H1 (cell line): ENCODE data around the gene MEIS3. TPM values are rescaled to one million over a fixed set of nuclear protein-coding genes. Genes with fewer than 3 reads are reported as not detected.

ENCODE experiments used
- CTCF ChIA-PET: fragments of 300-600 bp; sonication (Branson Sonifier 250); formaldehyde crosslinking; loops from one replicate; lab custom pipeline; 2021; ENCODE audit not compliant: partially characterized antibody; lab: Charles Lee
- POLR2A ChIA-PET: fragments of 300-600 bp; sonication (Branson Sonifier 250); formaldehyde crosslinking; loops from one replicate; lab custom pipeline; 2021; ENCODE audit warnings: inconsistent platforms; ENCODE audit not compliant: partially characterized antibody; lab: Charles Lee
- DNase-seq, 2 experiments: peaks; one replicate each; pipeline versions ENCODE4 v3.0.0 to v3.0.0-alpha.2; 2010 to 2022; ENCODE audit warnings: low spot score in 2 of 2, low read depth in 1 of 2, mixed read lengths in 1 of 2
- FAIRE-seq: peaks from 2 replicates; lab custom pipeline; 2011; peaks lifted over from hg19 to GRCh38; lab: Jason Lieb, UNC
- H2AFZ ChIP-seq: 2 replicates; pipeline ENCODE4 v1.8.1; 2012; ENCODE audit warnings: low read length, inconsistent platforms
- H2AK5ac ChIP-seq: 2 replicates; pipeline ENCODE4 v1.6.1; 2013; ENCODE audit warnings: low read depth, low read length
- H2BK120ac ChIP-seq: replicated peaks from 2 replicates; pipeline ENCODE3; 2013; ENCODE audit warnings: low read depth, low read length, inconsistent platforms
- H2BK12ac ChIP-seq: 2 replicates; pipeline ENCODE4 v1.6.1; 2013; ENCODE audit warnings: low read depth, low read length
- H2BK15ac ChIP-seq: 2 replicates; pipeline ENCODE4 v1.6.1; 2013; ENCODE audit warnings: low read length
- H2BK20ac ChIP-seq: 2 replicates; pipeline ENCODE4 v1.6.1; 2013; ENCODE audit warnings: low read length
- H2BK5ac ChIP-seq: 2 replicates; pipeline ENCODE4 v1.6.1; 2013; ENCODE audit warnings: low read depth, low read length
- H3K14ac ChIP-seq: 2 replicates; pipeline ENCODE4 v1.6.1; 2013; ENCODE audit warnings: inconsistent platforms; ENCODE audit not compliant: insufficient read length
- H3K18ac ChIP-seq: 2 replicates; pipeline ENCODE4 v1.6.1; 2013; ENCODE audit warnings: low read length; ENCODE audit errors: extremely low read depth
- H3K23ac ChIP-seq: 2 replicates; pipeline ENCODE4 v1.6.1; 2013; ENCODE audit warnings: inconsistent platforms; ENCODE audit not compliant: insufficient read length
- H3K23me2 ChIP-seq: 2 replicates; pipeline ENCODE4 v1.6.1; 2013; ENCODE audit warnings: low read depth, low read length
- H3K27ac ChIP-seq: 2 replicates; pipeline ENCODE4 v1.6.1; 2011; ENCODE audit warnings: low read depth, low read length, inconsistent platforms
- H3K27me3 ChIP-seq, 4 experiments: replicated peaks in 1 of 4; 1 replicate in 1 of 4; 2 replicates in 3 of 4; pipeline versions ENCODE4 v1.6.1 to v1.8.1; 2011 to 2013; ENCODE audit warnings: low read length in 3 of 4, mild to moderate bottlenecking in 3 of 4, inconsistent platforms in 2 of 4, mixed read lengths in 2 of 4, moderate library complexity in 1 of 4; ENCODE audit not compliant: control insufficient read depth in 3 of 4, insufficient read depth in 3 of 4; ENCODE audit errors: extremely low read depth in 1 of 4
- H3K36me3 ChIP-seq, 4 experiments: 2 replicates each; pipeline versions ENCODE4 v1.6.1 to v1.8.1; 2011 to 2013; ENCODE audit warnings: mild to moderate bottlenecking in 4 of 4, low read length in 3 of 4, moderate library complexity in 2 of 4, control low read depth in 1 of 4, inconsistent platforms in 1 of 4; ENCODE audit not compliant: insufficient read depth in 4 of 4, control insufficient read depth in 2 of 4
- H3K4ac ChIP-seq: replicated peaks from 2 replicates; pipeline ENCODE3; 2013; ENCODE audit warnings: low read length, low read depth, mixed read lengths, inconsistent platforms; ENCODE audit not compliant: insufficient read length
- H3K4me1 ChIP-seq, 4 experiments: replicated peaks in 1 of 4; 1 replicate in 1 of 4; 2 replicates in 3 of 4; pipeline versions ENCODE4 v1.6.1 to v1.8.1; 2011 to 2013; ENCODE audit warnings: low read length in 3 of 4, inconsistent platforms in 2 of 4, mixed read lengths in 1 of 4; ENCODE audit not compliant: insufficient read depth in 4 of 4, control insufficient read depth in 3 of 4
- H3K4me2 ChIP-seq, 2 experiments: 2 replicates each; pipeline versions ENCODE4 v1.6.1 to v1.8.1; 2011 to 2013; ENCODE audit warnings: low read depth in 2 of 2, low read length in 2 of 2, control low read depth in 1 of 2, inconsistent platforms in 1 of 2, mild to moderate bottlenecking in 1 of 2; ENCODE audit not compliant: insufficient read depth in 1 of 2
- H3K4me3 ChIP-seq, 4 experiments: fragments of 200-600, 300-600 bp in 1 of 4; sonication (generic), shearing (Covaris generic), sonication (Bioruptor Twin) in 1 of 4; 2 replicates each; pipeline versions ENCODE4 v1.5.1 to v1.8.1; 2011 to 2016; ENCODE audit warnings: low read length in 4 of 4, low read depth in 3 of 4, control low read depth in 2 of 4, inconsistent platforms in 2 of 4, mild to moderate bottlenecking in 2 of 4, mixed read lengths in 1 of 4, moderate library complexity in 1 of 4; ENCODE audit not compliant: insufficient read depth in 2 of 4; ENCODE audit errors: extremely low read depth in 1 of 4
- H3K56ac ChIP-seq: replicated peaks from 2 replicates; pipeline ENCODE3; 2013; ENCODE audit warnings: low read depth, mild to moderate bottlenecking, mixed read lengths, low read length, inconsistent platforms; ENCODE audit not compliant: insufficient read length
- H3K79me1 ChIP-seq: 2 replicates; pipeline ENCODE4 v1.6.1; 2013; ENCODE audit warnings: low read depth, low read length, control low read depth
- H3K79me2 ChIP-seq, 2 experiments: 2 replicates each; pipeline versions ENCODE4 v1.6.1 to v1.8.1; 2012 to 2013; ENCODE audit warnings: low read length in 2 of 2, mild to moderate bottlenecking in 2 of 2, inconsistent platforms in 1 of 2; ENCODE audit not compliant: insufficient read depth in 2 of 2, control insufficient read depth in 1 of 2
- H3K9ac ChIP-seq, 4 experiments: replicated peaks in 1 of 4; 1 replicate in 1 of 4; 2 replicates in 3 of 4; pipeline versions ENCODE4 v1.6.1 to v1.8.1; 2011 to 2013; ENCODE audit warnings: low read depth in 3 of 4, low read length in 3 of 4, control low read depth in 2 of 4, mild to moderate bottlenecking in 2 of 4, moderate library complexity in 2 of 4, inconsistent platforms in 1 of 4; ENCODE audit errors: extremely low read depth in 1 of 4
- H3K9me3 ChIP-seq, 2 experiments: 2 replicates each; pipeline versions ENCODE4 v1.6.1 to v1.8.1; 2012 to 2013; ENCODE audit warnings: mild to moderate bottlenecking in 2 of 2, moderate library complexity in 2 of 2, control low read depth in 1 of 2, inconsistent platforms in 1 of 2, low read depth in 1 of 2, low read length in 1 of 2, mixed read lengths in 1 of 2; ENCODE audit not compliant: insufficient read depth in 2 of 2
- H4K20me1 ChIP-seq, 2 experiments: replicated peaks in 1 of 2; 2 replicates each; pipeline versions ENCODE3 to v1.8.1; 2011 to 2013; ENCODE audit warnings: inconsistent platforms in 2 of 2, low read length in 2 of 2, mild to moderate bottlenecking in 1 of 2; ENCODE audit not compliant: insufficient read depth in 2 of 2, control insufficient read depth in 1 of 2
- H4K5ac ChIP-seq: 2 replicates; pipeline ENCODE4 v1.6.1; 2013; ENCODE audit warnings: low read length, low read depth, mixed read lengths, inconsistent platforms; ENCODE audit not compliant: insufficient read length
- H4K8ac ChIP-seq: 2 replicates; pipeline ENCODE4 v1.8.0; 2013; ENCODE audit warnings: mild to moderate bottlenecking, moderate library complexity, low read length, inconsistent platforms; ENCODE audit not compliant: insufficient read depth; ENCODE audit errors: extremely low read depth
- H4K91ac ChIP-seq: replicated peaks from 2 replicates; pipeline ENCODE3; 2013; ENCODE audit warnings: low read length, mixed read lengths, inconsistent platforms; ENCODE audit not compliant: insufficient read length
- KDM1A ChIP-seq: fragments of 200-600, 300-600 bp; sonication (generic); IDR thresholded peaks from 2 replicates; pipeline ENCODE4 v1.7.1; 2016; ENCODE audit warnings: mild to moderate bottlenecking, low read length, borderline replicate concordance
- MAFK ChIP-seq: IDR thresholded peaks from 2 replicates; pipeline ENCODE4 v1.6.1; 2012; ENCODE audit warnings: low read depth, mild to moderate bottlenecking, improper control_type of control experiment, low read length
- TAF7 ChIP-seq: optimal IDR thresholded peaks from 2 replicates; pipeline ENCODE3; 2011; ENCODE audit warnings: low read depth, mild to moderate bottlenecking, inconsistent platforms, low read length, moderate library complexity, borderline replicate concordance
- WGBS, 2 experiments: shearing (Covaris generic) in 1 of 2; methylation state at CpG; one replicate each; pipeline versions ENCODE4 v1.1.6 to v1.1.7; 2013 to 2015; ENCODE audit warnings: low lambda C conversion rate in 2 of 2, mixed read lengths in 2 of 2, inconsistent platforms in 1 of 2, low coverage in 1 of 2, missing lambda C conversion rate in 1 of 2; ENCODE audit not compliant: insufficient replicate concordance in 2 of 2, insufficient coverage in 1 of 2, insufficient read length in 1 of 2; ENCODE audit errors: extremely low coverage in 1 of 2, missing lambda C conversion rate in 1 of 2; 5-methylcytosine and 5-hydroxymethylcytosine counted together
- polyA plus RNA-seq, 7 experiments: library from polyadenylated mRNA; depleted of rRNA in 3 of 7; stranded (reverse) in 5 of 7; unstranded in 2 of 7; fragments of >200 nt in 5 of 7; fragments of 200-250 nt in 2 of 7; gene quantifications; 1 replicate in 5 of 7; 2 replicates in 1 of 7; 4 replicates in 1 of 7; pipeline versions ENCODE4 v1.2.1 to v1.2.3, GENCODE V29; 2011 to 2013; ENCODE audit warnings: missing spikeins in 2 of 7, mixed read lengths in 2 of 7
- total RNA-seq: library from RNA; stranded (reverse); fragmentation: NEBNext Ultra II Directional; extraction: Animal tissue kit (Norgen Biotek cat#: 25700); gene quantifications from 2 replicates; pipeline ENCODE4 v1.2.1, GENCODE V29; 2021
- TF ChIP-seq, protein P1 (sequence below), 3 experiments: IDR thresholded peaks; 1 replicate in 2 of 3; 2 replicates in 1 of 3; pipeline versions ENCODE4 v1.5.1 to v1.6.1; 2011; ENCODE audit warnings: low read length in 3 of 3, mild to moderate bottlenecking in 3 of 3, inconsistent platforms in 2 of 3, low read depth in 1 of 3, moderate library complexity in 1 of 3; ENCODE audit not compliant: insufficient read depth in 1 of 3; ENCODE audit errors: control extremely low read depth in 1 of 3
- TF ChIP-seq, protein P2 (sequence below): IDR thresholded peaks from 2 replicates; pipeline ENCODE4 v1.6.1; 2011; ENCODE audit warnings: low read length, improper control_type of control experiment

The MEIS3 gene
- total and polyA plus RNA-seq, 2 of the 8 experiments (the other 6 are each of a cell fraction or from before 2014, with no cell fraction given) = 24.5 to 28.2 TPM

GRCh38 chr19:47390533-47391488 lies 28.5 kb downstream of the MEIS3 start:
- Histone ChIP-seq H4K5ac (no peak overlapping the region), H3K56ac (no peak overlapping the region), H3K4me2 (no peak overlapping the region), H3K79me1 (no peaks in the 10 kb centered on the region), H3K9ac (no peak overlapping the region), H3K18ac (no peak overlapping the region; the same call in 1 of the 2 replicates), H2BK12ac (peak overlapping the region; percentile 91; the same call in 1 of the 2 replicates), H3K9me3 (peaks cover 0 to 7% of the 10 kb centered on the region in 2 experiments; a peak in 2 of 4 replicates), H3K23ac (no peak overlapping the region), H3K27ac (no peak overlapping the region; the same call in 1 of the 2 replicates), H3K4ac (no peak overlapping the region), H3K4me3 (no peak overlapping the region), H3K36me3 (no peaks in the 10 kb centered on the region), H3K23me2 (no peaks in the 10 kb centered on the region), H2BK120ac (peak overlapping the region; percentile 38), H2BK5ac (peak overlapping the region; percentile 79; the same call in 1 of the 2 replicates), H3K27me3 (no peaks in the 10 kb centered on the region; a peak in 1 of 7 replicates), H2AK5ac (peak overlapping the region; percentile 90), H4K91ac (peak overlapping the region; percentile 93), H2BK15ac (peak overlapping the region; percentile 48; the same call in 1 of the 2 replicates), H4K20me1 (no peaks in the 10 kb centered on the region), H4K8ac (no peak overlapping the region), H2AFZ (no peak overlapping the region), H2BK20ac (peak overlapping the region; percentile 97; the same call in 1 of the 2 replicates), H3K4me1 (peaks cover 0 to 3% (median 0%) of the 10 kb centered on the region in 4 experiments; a peak in 4 of 7 replicates), H3K14ac (no peak overlapping the region), H3K79me2 (no peaks in the 10 kb centered on the region)
- FAIRE-seq = no peak
- CTCF ChIA-PET = interaction anchor here (0.8 to 4.1 kb wide), 41 partner anchors 10 to 375 kb away, joined by 3 to 50 read pairs (median 5); partner anchors contain the start of gene DHX34
- DNase-seq = no peak
- WGBS, 2 experiments = 85% methylated on average over 20 of the region's 20 CpGs; no CpG with 5 or more reads in 1 of the 2 experiments
- POLR2A ChIA-PET = interaction anchor here (0.5 to 1.8 kb wide), 17 partner anchors 9 to 220 kb away, joined by 3 to 6 read pairs (median 4); partner anchors contain the start of gene INAFM1
- TF ChIP-seq, protein P1, sequence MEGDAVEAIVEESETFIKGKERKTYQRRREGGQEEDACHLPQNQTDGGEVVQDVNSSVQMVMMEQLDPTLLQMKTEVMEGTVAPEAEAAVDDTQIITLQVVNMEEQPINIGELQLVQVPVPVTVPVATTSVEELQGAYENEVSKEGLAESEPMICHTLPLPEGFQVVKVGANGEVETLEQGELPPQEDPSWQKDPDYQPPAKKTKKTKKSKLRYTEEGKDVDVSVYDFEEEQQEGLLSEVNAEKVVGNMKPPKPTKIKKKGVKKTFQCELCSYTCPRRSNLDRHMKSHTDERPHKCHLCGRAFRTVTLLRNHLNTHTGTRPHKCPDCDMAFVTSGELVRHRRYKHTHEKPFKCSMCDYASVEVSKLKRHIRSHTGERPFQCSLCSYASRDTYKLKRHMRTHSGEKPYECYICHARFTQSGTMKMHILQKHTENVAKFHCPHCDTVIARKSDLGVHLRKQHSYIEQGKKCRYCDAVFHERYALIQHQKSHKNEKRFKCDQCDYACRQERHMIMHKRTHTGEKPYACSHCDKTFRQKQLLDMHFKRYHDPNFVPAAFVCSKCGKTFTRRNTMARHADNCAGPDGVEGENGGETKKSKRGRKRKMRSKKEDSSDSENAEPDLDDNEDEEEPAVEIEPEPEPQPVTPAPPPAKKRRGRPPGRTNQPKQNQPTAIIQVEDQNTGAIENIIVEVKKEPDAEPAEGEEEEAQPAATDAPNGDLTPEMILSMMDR (IDR thresholded peaks at IDR 0.05; ENCODE audit: control extremely low read depth in 1 of 3, insufficient read depth in 1 of 3, low read depth in 1 of 3, low read length in 3 of 3) = no peak
- TF ChIP-seq TAF7 (no peak), MAFK (no peak), KDM1A (peak; percentile 94)
- TF ChIP-seq, protein P2, sequence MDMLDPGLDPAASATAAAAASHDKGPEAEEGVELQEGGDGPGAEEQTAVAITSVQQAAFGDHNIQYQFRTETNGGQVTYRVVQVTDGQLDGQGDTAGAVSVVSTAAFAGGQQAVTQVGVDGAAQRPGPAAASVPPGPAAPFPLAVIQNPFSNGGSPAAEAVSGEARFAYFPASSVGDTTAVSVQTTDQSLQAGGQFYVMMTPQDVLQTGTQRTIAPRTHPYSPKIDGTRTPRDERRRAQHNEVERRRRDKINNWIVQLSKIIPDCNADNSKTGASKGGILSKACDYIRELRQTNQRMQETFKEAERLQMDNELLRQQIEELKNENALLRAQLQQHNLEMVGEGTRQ = no peak
